OCI-M1 (cell line): ENCODE data around the gene WNT5B.
A peak's percentile ranks its signal among the peaks of the same experiment; 100 is the strongest.

Source experiments
- DNase-seq: peaks from one replicate; lab custom pipeline; 2025; lab: John Stamatoyannopoulos, UW

Gene WNT5B

DNA sequence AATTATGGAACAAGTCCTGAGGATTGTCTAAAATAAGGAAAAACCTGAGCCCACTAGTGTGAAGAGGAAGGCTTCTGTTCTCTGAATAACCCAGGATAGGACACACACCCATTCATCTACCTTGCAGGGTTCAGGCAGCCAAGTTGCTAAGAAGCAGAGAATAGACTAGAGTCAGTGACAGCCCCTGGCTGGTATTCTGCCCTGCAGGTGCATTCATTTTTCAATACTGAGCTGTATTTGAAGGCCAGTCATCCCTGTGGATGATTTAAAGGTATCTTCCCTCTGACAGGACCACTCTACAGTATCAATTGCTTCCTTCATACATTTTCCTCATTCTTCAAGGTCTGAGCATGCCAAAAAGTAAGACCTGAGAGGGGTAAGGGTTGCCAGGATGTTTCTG, 22.9 kb downstream of the WNT5B start:
- no peak for DNase-seq

DNA sequence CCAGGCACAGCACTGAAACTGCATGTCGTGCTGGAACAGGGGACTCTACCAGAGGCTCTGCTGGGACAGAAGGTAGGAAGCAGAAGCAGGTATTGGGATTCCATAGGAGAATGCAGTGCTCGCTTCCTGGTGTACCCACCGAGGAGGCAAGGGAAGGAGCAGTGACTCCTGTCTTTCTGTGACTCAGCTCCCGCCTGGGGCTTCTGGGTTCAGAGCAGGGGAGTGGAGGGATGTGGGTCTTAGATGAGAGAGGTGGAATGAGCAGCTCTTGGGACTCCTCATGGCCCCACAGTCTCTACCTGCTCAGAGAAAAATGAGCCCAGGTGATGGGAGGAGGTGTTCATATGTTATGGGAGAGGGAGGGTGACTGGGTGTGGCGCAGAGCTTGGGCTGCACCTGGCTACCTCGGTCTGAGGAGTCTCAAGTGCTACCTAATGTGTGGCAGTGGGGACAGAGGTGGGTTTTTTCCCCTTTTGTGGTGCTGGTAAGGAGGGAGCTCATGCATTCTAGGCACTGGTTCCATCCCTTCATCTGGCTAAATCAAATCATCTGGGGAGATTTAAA, 26.3 kb downstream of the WNT5B start:
- no peak for DNase-seq

DNA sequence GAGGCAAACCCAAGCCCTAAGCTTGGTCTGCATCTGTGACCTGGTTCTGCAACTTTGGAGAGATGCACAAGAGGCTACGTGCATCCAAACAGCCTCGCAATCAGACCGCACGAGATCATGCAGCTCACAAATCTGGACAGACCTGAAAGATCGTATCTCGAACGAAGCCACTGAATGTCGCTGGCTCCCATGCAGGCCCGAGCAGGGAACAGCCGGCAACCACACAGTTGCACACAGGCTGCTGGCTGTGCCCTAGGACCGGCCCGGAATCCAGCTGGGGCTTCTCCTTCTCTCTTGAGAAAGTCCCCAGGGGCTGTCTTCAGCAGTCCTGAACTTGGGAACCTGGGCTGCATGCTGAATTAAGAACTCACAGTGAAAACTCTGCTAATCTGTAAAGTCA, 27.9 kb downstream of the WNT5B start:
- DNase-seq: no peak

DNA sequence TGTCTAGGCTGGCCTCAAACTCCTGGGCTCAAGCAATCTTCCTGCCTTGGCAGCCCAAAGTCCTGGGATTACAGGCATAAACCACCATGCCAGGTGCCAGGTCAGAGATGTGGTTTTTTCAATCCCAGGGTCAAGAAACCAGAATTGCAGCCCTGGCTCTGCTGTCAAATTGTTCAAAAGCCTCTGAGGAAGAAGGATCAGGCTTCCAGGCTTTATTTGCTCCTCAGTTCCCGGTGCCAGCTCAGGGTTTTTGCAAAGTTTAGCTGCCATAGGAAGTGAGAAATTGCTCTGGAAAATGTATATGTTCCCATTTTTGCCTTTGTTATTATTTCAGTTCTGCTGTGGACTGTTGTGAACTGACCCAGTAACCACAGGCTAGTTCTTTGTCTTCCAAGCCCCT, 28.7 kb downstream of the WNT5B start:
- no peak for DNase-seq

DNA sequence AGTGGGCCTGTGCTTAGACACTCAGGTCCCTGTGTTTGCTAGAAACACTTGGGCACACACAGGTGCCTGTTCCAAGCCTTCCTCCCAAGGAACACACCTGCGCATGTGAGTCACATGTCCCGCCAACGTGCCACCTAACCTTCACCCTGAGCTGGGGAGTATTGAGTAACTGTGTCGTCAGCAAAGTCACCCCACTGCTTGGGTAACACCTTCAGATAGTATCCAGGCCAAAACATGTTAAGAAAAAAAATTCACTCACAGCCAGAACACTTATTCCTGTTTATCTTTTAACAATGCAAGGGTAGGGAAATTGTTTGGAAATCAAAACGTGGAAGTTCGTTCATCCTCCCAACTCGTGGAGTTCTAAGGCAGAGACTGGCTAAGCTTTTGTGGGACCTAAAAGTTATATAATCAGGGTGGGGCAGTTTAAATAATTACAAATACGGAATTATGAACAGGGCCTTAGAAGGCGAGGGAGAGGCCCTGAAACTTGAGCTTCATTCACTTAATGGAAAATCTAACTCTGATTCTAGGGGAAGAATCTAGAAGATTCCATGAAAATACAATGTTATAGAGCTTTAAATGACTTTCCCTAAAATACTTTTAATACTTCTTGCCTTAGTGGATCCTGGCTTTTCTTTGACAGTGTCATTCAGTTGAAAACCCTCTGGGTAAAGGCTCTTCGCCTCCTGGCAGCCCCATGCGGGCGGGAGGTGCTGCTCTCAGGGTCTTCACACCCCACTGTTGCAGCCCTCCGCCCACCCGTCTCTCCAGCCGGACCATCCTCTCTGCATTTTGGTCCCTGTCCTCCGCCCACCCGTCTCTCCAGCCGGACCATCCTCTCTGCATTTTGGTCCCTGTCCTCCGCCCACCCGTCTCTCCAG, 31.5 kb downstream of the WNT5B start:
- no peak for DNase-seq

DNA sequence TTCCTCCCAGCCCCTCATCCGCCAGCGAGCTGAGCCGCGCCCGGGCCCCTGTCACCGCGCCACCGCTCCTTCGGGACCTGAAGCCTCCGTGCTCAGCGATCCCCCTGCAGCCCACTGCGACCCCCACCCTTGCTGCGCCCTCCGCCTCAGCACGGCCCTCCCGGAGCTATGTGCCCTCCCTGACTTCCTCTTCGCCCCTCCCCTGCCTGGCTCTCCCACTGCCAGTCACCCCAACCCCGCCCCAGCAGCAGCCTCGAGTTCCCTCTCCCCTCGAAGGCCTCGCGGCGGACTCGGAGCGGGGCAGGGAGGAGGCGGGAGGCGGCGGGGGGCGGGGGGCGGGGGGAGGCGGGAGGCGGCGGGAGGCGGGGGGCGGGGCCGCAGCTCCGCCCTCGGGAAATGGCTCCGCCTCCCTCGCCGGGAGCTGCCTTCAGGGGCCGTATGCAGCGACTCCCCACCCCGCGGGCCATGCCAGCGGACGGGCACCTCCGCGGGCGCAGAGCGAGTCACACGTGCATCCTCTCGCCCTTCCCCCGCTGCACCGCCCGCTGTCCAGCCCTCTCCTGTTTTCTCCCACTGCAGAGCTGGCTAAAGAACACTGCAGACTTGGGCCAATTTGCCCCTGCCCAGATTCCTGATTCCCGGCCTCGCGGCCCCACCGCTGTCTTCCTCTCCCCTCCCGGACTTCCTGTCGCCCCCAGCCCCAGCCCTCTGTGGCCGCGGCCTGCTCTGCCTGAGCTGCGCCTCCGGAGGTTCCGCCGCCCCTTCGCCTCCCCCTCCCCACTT, 32.7 kb downstream of the WNT5B start:
- peak; percentile 92 for DNase-seq

DNA sequence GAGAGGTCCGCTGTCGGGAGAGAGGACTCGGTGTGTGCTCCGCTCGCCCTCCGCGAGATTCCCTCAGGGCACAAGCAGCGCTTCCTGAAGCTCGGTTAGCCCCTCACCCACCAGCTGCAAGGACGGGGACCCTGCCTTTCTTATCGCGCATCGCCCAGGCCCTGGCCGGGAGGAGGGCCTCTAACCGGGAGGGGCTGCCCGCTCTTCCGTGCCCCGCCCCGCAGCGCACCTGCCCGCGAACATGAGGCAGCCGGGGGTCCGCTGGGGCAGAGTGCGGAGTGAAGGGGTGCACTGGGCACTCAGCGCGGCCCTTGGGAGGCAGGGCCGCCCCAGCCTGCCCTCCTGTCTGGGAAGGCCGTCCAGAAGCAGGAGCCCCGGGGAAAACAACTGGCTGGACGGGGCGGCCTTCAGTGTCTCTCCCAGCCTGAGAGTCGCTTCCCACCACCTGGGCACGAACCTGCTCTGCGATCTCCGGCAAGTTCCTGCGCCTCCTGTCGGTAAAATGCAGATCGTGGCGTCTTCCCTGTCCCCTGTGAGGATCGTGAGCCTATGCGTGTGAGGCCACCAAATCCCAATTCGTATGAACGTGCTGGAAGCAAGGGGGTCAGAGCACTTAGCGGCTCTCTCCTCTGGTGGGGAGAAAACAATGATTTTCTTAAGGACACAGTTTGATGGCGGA, 33.9 kb downstream of the WNT5B start:
- DNase-seq: no peak

DNA sequence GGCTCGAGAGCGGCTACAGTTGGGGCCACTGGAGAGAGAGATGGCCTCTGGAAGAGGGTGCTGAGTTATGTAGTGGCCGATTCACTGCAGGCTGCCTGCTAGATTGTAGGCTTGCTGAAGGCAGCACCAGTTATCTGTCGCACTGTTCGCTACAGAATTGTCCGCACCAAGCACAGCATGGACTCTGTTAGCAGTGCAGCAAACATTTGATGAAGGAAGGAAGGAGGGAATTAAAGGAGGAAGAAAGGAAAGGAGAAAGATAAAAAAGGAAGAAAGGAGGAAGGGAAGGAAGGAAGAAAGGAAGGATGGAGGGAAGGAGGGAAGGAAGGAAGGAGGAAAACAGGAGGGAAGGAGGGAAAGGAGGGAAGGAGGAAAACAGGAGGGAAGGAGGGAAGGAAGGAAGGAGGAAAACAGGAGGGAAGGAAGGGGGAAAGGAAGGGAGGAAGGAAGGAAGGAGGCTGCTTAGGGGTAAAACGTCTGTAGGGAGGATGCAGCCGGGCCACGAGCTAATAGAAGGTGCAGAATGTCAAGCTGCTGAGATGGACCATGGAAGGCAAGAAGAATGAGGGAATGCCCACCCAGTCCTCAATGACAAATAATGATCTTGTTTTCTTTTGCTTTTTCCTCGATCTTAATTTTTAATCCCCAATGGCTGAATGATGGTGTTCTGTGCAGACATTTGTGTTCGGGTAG, 34.6 kb downstream of the WNT5B start:
- no peak for DNase-seq

DNA sequence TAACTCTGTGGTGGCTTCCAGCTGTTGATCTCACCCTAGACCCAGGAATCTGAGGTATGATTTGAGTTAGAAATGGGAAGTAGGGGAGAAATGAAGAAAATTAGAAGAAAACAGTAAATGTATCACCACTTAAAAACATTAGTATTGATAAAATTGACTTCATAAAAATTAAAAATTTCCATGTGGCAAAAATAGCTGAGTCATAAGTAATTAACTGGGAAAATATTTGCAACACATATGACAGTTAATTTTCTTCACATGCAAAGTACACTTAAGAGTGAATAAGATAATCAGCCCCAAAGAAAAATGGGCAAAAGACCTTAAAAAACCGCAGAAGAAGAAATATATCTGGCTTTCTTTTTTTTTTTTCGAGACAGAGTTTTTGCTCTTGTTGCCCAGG, 36.3 kb downstream of the WNT5B start:
- no peak for DNase-seq

DNA sequence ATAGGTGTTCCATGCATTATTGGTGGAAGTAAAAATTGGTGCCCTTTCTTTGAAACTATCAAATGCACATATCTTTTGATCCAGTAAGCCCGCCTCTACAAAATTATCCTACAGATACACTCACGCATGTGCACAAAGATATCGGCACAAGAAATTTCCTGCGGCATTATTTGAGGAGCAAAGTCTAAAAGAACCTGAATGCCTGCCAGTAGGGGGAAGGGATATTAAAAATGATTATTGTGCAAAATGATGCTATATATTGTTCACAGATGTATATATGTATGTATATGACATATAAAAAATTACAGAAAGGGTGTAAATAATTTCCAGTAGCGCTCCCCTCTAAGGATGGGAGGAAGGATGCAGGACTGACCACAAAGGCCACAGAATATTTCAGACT, 37.2 kb downstream of the WNT5B start:
- peak; percentile 70 for DNase-seq

DNA sequence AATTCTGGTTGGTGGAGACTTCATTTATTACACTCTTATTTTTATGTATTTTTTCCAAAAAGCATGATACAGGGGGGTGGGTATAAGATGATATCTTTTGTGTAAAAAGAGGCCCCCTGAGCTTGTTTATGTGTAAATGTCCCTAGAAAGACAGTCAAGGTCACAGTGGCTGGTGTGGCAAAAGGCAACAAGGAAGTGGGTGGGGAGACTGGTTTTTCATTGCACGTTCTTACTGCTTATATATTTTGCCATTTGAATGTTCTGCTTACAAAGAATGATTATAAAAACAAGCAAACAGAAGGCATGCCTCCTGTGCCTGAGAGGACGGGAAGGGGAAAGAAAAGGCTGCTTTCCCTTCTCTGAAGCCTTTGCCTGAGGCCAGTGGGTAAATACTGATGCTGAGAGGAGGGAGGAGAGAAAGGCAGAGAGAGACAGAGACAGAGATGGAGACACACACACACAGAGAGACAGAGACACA, 37.7 kb downstream of the WNT5B start:
- DNase-seq: peak; percentile 51

DNA sequence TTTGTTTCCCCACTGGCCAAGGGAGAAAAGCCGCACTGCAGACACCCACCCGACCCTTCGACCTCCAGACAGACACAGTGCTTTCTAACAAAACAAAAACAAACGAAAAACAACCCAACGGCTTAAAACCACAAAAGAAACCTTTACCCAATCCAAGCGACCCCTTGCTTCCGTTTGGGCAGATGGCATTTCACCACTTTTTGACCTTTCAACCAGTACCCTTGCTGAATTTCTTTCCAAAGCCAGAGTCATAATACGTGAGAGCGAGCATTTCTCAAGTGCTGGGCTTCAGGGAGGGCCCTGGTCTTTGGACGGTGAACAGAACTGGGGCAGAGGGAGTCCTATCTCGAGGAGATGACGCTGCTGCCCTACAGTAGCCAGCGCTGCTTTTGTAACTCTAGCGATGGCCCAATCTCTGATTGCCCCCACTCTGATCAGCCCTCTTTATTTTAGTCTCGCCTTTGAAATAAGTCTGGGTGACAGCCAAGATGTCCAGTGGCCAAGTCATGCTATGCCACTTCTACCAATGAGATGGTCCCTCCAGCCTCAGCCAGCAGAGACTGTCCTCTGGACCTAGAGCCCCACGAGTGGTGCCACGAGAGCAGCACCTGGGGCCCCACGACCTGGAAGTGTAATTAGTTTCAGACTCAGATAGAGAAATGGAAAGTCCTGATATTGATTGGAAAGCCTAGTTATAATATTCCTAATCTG, 40.0 kb downstream of the WNT5B start:
- no peak for DNase-seq

DNA sequence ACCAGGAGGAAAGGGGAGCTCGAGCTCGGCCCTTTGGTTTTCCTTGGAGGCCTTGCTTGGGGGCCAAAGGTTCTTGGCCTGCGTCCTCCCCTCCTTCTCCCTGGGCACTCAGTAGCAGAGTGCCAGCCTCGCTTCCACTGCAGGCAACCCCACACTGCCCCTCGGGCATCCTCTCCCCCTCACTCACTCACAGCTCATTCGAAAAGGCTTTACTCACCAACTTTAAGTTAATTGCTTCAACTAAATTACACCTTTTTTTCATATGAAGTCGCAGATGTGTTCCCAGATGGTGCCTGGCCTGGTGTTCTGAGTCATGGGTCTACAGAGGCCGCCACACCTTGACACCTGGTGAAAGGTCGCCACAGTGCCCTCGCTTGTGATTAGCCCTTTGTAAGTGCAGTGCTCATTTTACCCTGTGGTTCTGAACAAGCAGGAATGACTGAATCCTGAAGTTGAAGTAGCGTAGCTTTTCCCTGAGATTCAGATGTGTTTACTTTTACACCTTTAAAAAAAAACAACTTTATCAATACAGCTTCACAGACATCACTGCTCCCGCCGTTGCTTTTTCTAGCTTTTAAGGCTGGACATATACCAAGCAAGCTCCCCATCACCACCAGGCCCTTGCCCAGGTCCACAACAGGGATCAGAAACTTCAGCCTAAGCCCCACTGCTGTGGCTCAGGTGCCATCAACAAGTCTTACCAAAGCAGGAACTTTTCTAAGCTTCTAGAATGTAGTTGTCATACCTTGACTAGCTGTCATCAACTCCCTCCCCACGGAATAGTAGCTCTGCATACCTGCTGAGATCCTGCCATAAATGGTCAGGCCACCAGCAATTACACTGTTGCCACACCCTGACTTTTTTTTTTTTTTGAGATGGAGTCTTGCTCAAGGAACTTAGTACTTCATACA, 41.6 kb downstream of the WNT5B start:
- DNase-seq: no peak

DNA sequence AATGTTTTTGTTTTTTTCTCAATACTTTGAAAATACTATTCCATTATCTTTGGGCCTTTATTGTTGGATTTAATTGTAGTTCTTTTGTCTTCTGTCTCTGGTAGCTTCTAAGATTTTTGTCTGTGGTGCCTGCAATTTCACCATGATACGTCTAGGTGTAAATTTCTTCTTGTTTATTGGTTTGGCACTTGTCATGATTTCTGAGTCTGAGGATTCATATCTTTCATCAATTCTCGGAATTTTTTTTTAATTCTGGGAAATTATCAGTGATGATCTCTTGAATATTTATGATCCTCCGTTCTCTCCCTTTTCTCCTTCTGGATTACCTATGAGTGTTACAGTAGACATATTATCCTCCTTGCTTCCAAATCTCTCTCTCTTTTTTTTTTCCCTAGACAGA, 47.0 kb downstream of the WNT5B start:
- no peak for DNase-seq

DNA sequence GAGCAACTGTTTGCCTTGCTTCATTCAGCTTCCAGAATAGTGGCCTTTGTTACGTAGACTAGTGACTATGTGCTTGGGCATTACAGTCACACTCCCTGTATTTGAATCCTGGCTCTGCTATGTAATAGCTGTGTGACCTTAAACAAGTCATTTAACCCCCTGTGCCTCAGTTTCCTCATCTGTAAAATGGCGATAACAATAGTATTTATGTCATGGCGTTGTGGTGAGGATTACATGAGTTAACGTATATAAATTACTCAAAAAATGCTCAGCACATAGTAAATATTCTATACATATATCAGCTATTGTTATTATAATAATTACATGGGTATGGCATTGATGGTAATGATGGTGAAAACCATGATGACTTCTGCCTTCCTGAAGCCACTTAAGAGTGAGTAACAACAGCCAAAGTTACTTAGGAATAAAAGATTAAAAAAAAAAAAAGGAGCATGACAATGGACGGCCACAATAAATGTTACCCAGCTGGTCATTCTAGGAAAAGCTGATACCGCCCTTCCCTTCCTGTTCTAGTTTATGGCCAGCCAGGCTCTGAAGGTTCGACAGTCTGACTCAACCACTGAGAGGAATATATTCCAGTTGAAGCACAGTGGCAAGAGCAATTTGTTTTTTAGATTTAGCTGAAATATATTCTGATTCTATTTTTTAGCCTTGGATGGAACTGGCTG, 51.9 kb downstream of the WNT5B start:
- peak; percentile 36 for DNase-seq

DNA sequence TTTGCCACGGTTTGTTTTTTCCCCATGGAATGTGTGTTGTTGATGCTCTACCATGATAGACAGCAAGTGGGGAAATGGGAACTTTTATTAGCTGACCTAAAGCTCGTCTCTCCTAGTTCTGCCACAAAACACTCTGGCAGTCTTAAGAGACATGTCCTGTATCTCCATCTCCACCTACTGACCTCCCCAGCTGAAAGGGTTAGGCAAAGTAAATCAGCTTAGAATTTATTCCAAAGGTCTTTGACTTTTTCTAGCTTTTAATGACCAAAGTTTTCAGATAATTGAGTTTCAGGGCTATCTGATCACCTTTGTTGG, 52.4 kb downstream of the WNT5B start:
- no peak for DNase-seq

DNA sequence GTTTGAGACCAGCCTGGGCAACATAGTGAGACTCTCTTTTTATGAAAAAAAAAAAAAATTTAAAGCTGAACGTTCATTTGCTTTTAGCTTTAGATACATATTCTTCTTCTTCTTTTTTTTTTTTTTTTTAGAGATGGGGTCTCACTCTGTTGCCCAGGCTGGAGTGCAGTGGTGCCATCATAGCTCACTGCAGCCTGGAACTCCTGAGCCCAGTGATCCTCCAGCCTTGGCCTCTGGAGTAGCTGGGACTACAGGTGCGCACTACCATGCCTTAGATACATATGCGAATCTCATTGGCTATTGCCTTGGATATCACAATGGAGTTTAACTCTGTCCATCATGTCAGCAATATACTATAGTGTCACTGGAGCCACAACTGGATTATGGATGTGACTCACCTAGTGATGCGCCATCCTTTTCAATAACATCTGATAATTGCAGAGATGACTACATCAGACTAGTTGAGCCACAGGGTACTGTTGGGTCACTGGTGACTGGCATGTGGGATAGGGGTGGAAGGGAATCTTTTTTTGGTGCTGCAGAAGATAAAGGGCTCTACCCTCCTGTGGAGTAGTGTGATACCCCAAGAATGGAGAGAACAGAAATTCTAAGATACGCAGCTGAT, 59.2 kb downstream of the WNT5B start:
- DNase-seq: no peak

DNA sequence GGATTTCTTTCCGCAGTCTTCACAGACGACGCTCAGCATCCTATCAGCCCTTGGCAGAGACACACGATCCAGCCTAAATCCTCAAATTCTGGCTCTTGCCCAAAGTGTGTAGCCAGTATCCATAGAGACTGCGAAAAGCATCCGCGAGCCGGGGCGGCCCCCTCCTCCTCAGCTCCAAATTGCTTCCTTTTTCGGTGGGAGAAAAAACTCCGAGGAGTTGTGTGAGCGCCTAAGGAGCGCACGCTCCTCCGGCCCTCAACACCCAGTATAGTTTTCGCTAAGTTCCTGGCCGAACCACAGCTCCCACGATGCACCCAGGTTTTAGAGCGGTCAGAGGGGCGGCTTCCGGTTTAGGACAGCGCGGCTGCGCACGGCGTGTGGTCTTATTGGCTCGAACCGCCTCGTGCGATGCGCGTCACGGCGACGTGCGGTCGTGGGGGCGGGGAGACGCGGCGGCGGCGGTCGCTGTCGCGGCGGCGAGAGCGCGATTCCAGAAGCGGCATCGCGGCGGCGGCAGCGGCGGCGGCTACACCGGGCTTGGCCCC, 61.6 kb downstream of the WNT5B start, which contains the start of gene ADIPOR2:
TSS of gene ADIPOR2 (plus strand) at position 493 of the 545 bp plus-strand sequence. CDS start 63,274 bp downstream, outside the sequence.
- DNase-seq: peak; percentile 98
